Stimulated activated CD8-positive, alpha-beta memory T cell treated with anti-CD3 and anti-CD28 coated beads, Interleukin-4, amount 100 ng/mL, for 1 hour (primary cell): Measurements from ENCODE around the gene FBXL13.
"Not testable (repeated sequence)": the region's sequence is repeated elsewhere in the genome, so short reads cannot be mapped to it uniquely, and the experiment has no call there.

Experiments used
- DNase-seq, 2 donors: peaks; one replicate each; pipeline ENCODE4 v3.0.0-alpha.2; 2020; ENCODE audit warnings: low read depth in 2 of 2, low spot score in 1 of 2

The FBXL13 gene

DNA sequence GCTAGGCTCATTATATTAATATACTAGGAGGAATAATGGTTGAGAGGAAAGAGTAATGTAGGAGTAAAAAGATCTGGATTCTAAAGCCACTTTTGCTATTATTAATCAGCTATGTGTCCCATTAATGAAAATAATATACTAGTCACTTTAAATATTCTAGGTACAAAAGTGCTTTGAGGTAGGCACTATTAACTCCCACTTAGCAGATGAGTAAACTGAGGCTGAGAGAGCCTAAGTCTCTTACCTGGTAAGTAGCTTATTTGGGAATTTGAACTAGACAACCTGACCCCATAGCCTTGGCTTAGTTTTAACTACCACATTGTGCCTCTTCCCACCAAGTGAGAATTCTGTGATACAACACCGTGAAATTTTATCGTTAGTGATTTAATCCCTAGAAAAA lies 6.3 kb upstream of the FBXL13 start:
- no peak for DNase-seq

- DNase-seq, result no peak
These were observed 5.2 kb upstream of the FBXL13 start for GRCh38 chr7:103079836-103080235.

GRCh38 chr7:103078226-103078625 lies 3.6 kb upstream of the FBXL13 start:
- DNase-seq, result not testable (repeated sequence)

DNA sequence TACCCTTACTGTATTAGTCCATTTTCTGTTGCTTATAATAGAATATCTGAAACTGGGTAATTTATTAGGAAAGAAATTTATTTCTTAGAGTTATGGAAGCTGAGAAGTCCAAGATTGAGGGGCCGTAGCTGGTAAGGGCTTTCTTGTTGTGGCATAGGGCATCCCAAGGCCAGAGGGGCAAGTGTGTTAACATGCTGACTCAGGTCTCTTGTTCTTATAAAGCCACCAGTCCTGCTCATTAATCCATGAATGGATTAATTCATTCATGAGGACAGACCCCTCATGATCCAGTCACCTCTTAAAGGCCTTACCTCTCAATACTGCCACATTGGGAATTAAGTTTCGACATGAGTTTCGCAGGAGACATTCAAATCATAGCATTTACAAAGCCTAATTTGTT lies 2.7 kb upstream of the FBXL13 start:
- no peak for DNase-seq

DNA sequence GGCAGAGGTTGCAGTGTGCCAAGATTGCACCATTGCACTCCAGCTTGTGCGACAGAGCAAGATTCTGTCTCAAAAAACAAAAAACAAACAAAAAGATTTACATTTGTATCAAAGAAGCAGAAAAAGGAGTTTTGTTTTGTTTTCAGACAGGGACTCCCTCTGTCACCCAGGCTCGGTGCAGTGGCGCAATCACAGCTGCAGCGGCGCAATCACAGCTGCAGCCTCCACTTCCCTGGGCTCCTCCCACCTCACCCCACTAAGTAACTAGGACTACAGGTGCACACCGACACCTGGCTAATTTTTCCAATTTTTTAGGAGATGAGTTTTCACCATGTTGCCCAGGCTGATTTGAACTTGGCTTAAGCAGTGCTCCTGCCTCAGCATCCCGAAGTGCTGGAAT lies 2.2 kb upstream of the FBXL13 start:
- DNase-seq, result no peak

DNA sequence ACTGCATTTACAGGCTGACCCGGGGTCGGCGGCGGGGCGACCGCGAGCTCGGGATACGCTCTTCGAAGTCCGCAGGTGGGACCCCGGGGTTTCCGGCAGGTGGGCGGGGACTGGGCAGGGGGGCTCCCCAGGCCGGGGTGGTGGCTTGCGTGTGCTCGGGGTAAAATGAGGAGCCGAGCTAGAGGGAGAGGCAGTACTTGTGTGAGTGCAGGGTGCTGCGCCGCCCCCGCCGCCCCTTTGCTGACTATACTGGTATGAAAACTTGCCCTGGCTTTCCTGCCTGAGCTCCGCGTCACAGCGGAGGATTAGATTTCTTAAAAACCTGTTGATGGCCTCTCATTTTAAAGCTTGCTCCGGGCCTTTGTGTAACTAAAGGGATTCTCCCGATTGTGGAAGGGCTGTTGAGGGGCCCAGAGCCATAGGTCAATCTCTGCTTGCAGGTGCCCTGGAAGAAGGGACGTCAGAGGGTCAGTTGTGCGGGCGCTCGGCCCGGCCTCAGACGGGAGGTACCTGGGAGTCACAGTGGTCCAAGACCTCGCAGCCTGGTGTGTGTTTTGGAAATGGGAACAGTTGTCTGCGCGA lies 832 bp upstream of the FBXL13 start:
- DNase-seq, result peak; percentile 20 to 43

- no peak for DNase-seq
These were observed 542 bp downstream of the FBXL13 start for GRCh38 chr7:103073989-103074518.

- DNase-seq, result no peak
These were observed 3.6 kb downstream of the FBXL13 start for GRCh38 chr7:103071000-103071399.

GRCh38 chr7:103068414-103069403 lies 5.9 kb downstream of the FBXL13 start:
- DNase-seq, result no peak

- DNase-seq, result no peak
These were observed 8.9 kb downstream of the FBXL13 start for GRCh38 chr7:103065667-103066066.

DNA sequence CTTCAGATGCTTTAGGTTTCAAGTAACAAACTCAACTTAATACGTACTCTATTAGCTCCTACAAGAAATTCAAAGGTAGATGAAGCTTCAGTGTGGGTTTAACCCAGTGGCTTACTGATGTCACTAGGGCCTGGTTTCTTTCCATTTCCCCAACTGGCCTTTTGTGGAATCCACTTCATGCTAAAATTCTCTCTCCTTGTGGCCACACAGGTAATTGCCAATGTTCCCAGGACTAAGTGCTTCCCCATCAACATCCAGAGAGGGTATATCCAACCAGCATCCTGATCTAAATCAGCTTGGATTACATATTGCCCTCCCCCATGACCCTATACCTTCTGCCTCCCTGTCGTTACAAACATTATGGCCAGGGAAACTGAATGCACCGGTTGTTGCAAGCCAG lies 10.7 kb downstream of the FBXL13 start:
- DNase-seq, result no peak

GRCh38 chr7:103059471-103059870 lies 15.1 kb downstream of the FBXL13 start:
- DNase-seq, result no peak

GRCh38 chr7:103058122-103058521 lies 16.5 kb downstream of the FBXL13 start:
- no peak for DNase-seq

GRCh38 chr7:103056006-103056405 lies 18.6 kb downstream of the FBXL13 start:
- DNase-seq, result not testable (repeated sequence)

DNA sequence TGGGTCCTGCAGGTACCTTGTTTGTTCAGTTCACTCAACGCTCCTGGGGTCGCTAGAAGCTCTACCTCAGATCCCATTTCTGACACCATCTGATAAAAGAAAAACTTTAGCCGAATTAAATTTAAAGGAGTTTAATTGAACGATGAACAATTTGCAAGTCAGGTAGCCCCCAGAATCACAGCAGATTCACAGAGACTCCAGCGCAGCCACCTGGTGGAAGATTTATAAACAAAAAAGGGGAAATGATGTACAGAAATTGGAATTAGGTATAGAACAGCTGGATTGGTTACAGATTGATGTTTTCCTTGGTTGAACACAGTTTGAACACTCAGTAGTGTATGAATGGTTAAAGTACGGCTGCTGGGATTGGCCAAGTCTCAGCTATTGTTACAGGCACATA lies 23.1 kb downstream of the FBXL13 start:
- DNase-seq, result no peak

DNA sequence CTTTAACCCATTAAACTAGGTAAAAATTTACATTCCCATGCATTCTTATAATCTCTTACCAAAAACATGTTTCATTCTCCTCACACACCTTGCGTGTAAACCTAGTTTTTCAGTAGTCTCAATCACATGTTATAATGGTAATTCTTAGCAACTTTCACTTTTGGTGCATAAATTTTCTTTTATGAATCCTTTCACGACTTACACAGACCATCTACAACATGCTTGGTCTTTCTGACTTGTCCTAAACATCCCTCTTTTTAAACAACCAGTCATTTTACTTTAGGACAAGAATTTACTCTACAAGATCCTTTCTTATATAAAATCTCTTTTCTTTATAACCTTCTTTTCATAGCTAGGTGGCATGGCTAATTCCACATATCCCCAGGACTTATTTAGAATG lies 25.8 kb downstream of the FBXL13 start:
- DNase-seq, result no peak

DNA sequence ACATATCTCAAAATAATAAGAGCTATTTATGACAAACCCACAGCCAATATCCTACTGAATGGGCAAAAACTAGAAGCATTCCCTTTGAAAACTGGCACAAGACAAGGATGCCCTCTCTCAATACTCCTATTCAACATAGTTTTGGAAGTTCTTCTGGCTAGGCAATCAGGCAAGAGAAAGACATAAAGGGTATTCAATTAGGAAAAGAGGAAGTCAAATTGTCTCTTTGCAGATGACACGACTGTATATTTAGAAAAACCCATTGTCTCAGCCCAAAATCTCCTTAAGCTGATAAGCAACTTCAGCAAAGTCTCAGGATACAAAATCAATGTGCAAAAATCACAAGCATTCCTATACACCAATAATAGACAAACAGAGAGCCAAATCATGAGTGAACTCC lies 32.8 kb downstream of the FBXL13 start:
- DNase-seq, result not testable (repeated sequence)

GRCh38 chr7:103037823-103038739 lies 36.5 kb downstream of the FBXL13 start:
- DNase-seq, result not testable (repeated sequence)

- DNase-seq, result no peak
These were observed 37.1 kb downstream of the FBXL13 start for GRCh38 chr7:103037476-103037822.

- DNase-seq, result not testable (repeated sequence)
These were observed 40.3 kb downstream of the FBXL13 start for GRCh38 chr7:103034318-103034717.

DNA sequence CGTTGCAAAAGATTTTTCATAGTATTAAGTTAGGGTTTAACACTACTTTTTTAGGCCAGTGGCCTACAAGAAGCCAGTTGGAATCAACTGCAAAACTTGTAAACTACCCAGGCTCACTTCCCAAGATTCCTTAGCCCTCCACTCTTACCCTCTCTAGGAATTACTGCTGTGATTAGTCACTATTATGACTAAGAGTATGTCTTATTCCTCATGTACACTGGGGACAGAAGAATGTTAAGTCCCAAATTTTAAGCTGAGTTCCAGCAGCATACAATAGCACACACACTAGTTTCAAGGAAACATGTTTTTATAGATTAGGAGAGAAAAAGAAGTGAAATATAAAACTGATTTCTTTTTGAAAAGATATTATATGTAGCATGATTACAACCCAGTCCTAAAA lies 42.8 kb downstream of the FBXL13 start:
- DNase-seq, result no peak
